Measurements from ENCODE around the gene SCUBE3.

SCUBE3 gene

DNA sequence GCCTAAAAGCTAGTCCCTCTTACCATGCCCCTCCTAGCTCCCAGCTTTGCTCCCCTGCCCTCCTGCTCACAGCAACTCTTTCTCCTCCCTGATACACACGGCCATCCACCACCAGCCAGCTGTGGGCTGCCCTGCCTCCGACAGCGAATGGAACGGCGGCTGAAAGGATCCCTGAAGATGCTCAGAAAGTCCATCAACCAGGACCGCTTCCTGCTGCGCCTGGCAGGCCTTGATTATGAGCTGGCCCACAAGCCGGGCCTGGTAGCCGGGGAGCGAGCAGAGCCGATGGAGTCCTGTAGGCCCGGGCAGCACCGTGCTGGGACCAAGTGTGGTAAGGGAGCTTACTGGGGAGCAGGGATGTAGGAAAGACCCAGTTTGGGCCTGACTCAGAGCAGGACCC is 29.1 kb downstream of the SCUBE3 start:
- no peak for DNase-seq

DNA sequence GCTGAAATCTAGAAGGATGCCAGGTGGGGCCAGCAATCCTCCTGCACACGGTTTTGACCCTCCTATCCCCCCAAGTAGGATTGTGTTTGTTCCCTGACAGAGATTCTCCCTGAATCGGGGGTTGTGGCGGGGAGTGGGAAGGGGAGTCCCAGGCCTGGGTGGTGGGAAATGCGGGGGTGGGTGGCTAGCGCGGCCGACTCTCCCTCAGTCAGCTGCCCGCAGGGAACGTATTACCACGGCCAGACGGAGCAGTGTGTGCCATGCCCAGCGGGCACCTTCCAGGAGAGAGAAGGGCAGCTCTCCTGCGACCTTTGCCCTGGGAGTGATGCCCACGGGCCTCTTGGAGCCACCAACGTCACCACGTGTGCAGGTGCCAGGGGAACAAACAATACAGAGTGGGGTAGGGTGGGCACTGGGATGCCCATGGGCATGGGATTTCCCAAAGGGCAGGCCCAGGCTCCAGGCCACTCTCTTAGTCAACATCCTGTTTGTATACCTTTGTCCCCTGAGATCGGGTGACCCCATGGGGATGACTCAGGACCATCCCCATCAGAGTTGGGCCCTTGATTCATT is 29.7 kb downstream of the SCUBE3 start:
- no peak for DNase-seq

- DNase-seq = no peak
Observed at GRCh38 chr6:35244551-35244950, 30.8 kb downstream of the SCUBE3 start.

DNA sequence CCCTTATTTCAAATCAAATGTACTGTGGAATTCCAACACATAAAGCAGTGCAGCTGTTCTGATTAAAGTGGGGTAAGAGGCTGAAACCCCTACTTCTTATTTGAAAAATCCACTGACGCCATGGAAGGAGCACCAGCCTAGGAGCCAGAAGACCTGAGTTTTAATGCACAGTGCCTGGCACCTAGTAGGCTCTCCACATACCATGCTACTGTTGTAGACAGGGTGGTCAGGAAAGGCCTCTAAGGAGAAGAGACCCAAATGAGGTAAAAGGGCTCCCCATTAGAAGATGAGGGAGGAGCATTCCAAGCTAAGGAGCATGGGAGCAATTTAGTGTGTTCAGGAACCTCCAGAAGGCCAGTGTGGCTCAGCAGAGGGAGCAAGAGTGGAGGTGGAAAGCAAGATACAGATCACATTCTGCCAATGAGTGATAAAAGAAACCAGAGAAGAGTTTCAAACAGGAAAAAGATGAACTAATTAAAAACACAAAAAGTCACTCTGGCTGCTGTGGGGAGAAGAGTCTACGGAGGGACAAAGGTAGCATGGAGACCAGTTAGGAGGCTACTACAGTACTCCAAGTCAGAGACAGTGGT is 34.0 kb downstream of the SCUBE3 start:
- no peak for DNase-seq

- DNase-seq = no peak
Observed at GRCh38 chr6:35248300-35248699, 34.5 kb downstream of the SCUBE3 start.

DNA sequence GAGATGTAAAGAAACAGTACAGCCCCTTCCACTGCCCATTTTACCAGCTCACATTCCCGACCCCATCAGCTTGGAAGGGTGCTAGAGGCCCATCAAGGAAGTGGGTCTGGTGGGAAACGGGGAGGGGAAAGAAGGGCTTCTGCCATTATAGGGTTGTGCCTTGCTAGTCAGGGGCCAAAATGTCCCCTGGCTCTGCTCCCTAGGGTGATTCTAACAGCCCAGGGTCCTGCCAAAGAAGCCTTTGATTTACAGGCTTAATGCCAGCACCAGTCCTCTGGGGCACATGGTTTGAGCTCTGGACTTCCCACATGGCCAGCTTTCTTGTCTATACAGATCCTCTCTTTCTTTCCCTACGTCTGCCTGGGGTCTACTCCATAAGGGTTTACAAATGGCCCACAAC is 35.2 kb downstream of the SCUBE3 start:
- DNase-seq = no peak

DNA sequence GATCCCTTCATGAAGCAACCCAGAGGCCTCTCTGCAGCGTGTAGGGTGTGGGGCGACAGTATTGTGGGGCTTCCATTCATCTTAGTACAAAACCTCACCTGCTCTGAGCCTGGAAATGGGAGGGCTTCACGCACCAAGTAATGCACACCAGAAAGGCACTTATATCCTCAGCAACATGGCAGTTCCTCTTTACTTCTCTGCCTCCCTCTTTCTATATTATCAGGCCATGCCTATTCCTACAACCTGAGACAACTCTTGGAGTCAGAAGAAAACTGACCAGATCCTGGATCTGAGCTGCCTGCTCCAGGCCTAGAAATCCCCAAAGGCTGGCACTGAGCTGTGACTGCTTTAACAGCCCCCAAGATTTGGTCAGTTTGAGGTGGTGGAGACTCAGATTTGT is 38.2 kb downstream of the SCUBE3 start:
- DNase-seq = no peak

- no peak for DNase-seq
Observed at GRCh38 chr6:35253249-35253648, 39.5 kb downstream of the SCUBE3 start.

DNA sequence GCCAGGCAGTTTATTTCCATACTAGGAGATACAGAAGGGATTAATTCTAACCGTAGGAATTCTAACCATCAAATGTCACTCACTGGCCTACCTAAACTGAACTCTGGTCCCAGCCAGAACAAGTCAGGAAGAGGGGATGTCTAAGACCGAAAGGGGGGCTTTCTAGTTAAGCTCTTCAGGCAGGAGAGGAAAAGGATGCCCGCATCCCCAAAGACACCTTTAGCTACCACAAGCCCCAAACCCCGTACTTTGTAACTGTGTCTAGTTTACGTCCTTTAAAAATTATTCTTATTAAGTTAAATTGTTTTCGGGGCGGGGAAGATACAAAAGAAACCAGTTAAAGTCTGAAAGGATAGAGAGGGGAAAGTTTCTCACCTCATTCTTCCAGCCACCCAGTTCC is 44.6 kb downstream of the SCUBE3 start:
- no peak for DNase-seq

GRCh38 chr6:35258858-35259193 is 45.1 kb downstream of the SCUBE3 start:
- peak; percentile 74 to 78 for DNase-seq

DNA sequence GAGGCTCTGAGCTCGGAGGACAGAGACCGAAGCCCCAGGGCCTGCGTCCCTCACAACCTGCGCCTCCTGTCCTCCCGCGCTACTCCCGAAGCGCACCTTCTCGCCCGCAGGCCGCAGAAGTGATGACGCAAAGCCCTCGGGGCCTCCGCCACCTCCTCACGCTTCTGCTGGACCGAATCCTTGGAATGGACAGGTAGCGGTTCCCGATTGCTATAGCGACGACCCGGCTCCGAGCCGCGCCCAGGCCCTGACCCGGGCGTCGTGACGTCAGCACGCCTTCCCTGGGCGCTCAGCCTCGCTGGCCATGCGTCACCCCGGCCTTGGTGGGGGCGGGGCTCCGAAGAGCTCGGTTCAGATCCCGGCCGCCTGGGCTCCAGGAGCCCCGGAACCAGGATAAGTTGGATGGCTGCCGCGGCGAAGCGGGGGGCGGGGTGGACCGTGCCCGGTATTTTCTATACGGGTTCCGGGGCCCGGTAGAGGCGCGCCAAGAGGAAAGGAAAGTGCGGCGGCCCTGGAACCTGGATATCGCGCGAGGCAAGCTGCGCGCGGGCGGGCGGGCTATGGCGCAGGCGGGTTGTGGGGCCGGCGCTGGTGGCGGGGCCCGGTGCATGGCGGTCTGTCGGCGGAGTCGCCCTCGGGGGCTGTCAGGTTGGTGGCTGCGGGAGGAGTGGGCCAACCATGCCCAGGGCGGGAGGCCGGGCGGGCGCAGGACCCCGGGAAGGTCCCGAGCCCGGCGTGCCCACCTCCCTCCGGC is 45.6 kb downstream of the SCUBE3 start, which contains the start of gene ZNF76:
TSS of gene ZNF76 (plus strand) at position 542 of the 754 bp plus-strand sequence. CDS start 21,417 bp downstream, outside the sequence.
- peak; percentile 84 to 90 for DNase-seq

DNA sequence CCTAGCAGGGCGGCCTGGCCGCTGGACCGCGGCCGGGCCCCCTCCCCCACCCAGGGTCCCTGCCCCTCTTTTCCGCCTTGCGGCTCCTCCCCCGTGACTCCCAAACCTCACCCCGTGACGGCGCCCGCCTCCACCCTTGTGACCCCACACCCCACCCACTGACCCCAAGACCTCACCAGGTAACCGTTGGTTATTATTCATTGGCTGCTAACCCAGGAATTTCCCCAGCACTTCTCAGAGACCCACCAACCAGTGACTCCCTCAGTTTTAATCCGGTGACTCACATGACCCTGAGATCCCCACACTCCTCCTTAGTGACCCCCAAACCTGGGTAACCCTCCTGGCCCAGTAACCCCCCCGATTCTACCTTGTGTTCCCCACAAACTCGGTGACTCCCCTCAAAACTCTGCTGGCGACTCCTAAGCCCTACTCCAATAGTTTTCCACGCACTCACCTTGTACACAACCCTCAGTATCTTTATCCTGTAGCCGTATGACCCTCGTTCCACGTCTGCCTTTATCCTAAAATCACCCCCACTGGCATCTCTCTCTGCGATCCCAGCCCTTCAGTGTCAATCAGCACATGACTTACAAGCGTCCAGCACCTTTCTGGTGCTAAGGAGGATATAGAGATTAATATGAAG is 46.3 kb downstream of the SCUBE3 start:
- DNase-seq = peak; percentile 5 to 31

DNA sequence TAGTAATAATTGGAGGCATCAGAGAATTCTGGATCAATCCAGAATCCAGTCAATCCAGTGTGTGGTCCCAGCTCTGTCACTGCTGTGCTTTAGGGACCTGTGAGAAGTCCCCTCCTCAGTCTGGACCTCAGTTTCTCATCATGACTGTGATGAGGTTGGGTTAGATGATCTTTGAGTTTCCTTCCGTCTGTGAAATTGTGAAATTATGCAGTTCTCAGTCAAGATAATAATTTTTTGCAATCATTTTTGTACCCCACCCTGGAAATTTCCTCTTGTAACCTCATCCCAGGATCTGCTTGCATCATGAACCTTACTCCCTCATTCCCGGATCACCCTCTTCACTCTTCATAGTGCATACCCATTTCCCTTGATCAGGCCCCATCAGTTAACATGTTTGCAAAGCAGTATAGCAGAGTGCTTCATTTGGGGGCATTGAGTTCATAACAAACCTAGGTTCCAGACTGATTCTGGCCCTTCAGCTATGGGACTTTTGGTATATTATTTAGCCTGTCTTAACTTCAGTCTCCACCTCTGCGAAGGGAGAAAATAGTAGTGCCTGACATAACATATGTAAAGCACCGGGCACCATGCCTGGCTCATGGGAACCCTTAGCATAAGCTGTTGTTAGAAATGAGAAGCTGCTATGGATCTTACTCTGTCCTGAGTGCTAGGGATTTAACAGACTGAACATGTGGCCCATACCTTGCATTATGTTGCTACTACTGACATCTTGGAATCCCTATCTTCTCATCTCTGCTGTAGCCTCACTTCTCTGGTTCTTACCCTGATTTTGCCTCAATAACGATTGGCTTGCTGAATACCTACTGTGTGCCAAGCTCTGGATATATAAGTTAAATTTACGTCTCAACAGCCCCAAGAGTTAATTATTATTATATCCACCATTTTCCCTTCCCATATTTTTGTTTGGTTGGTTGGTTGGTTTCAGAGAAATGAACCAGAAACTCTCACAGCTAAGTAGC is 47.1 kb downstream of the SCUBE3 start:
- no peak for DNase-seq

GRCh38 chr6:35262596-35262995 is 48.8 kb downstream of the SCUBE3 start:
- no peak for DNase-seq

GRCh38 chr6:35264550-35265274 is 51.0 kb downstream of the SCUBE3 start:
- DNase-seq = no peak

GRCh38 chr6:35265523-35265922 is 51.8 kb downstream of the SCUBE3 start:
- DNase-seq = no peak

DNA sequence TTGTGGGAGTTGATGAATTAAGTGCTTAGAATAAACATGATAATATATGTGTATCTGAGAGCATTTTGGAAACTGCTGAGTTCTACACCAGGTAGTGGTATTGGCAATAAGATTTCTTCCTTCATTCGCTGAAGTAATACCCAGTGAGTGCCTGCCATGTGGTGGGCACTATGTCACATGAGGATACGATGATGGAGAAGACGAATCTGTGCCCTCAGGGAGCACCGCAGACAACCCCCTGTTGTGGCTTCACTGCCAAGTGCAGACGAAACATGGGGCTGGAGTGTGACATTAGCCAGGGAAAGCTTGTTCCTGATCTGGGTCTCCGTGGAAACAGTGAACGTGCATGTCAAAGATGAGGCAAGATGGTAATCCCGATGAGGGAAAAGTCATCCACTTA is 53.7 kb downstream of the SCUBE3 start:
- DNase-seq = no peak

GRCh38 chr6:35267897-35268296 is 54.1 kb downstream of the SCUBE3 start:
- DNase-seq = no peak

- no peak for DNase-seq
Observed at GRCh38 chr6:35272005-35272404, 58.2 kb downstream of the SCUBE3 start.

GRCh38 chr6:35273822-35274559 is 60.2 kb downstream of the SCUBE3 start:
- no peak for DNase-seq

GRCh38 chr6:35275744-35276260 is 62.0 kb downstream of the SCUBE3 start:
- peak in 1 of 2 experiments; percentile 2 for DNase-seq
